GM08714 (cell line): ENCODE results near the gene FKBP11.

Source experiments
- H3K4me3 ChIP-seq: fragments of 200-500 bp; sonication (Bioruptor generic); 2 replicates; pipeline ENCODE4 v1.5.1; 2014; ENCODE audit warnings: mild to moderate bottlenecking, low read length, inconsistent platforms
- ZNF274 ChIP-seq: IDR thresholded peaks from 2 replicates; pipeline ENCODE4 v1.6.1; 2012; ENCODE audit warnings: mild to moderate bottlenecking, low read depth, low read length

Gene FKBP11

GRCh38 chr12:48925304-48926011, at the start of gene FKBP11:
Gene FKBP11 (minus strand): TSS chr12:48925492. CDS start chr12:48925428, 64 bp downstream.
- TF ChIP-seq ZNF274, result no peak
- peak within 1 kb of the TSS; percentile 87 for H3K4me3 ChIP-seq

- H3K4me3 ChIP-seq, result no peak overlapping the region
Measured at GRCh38 chr12:48973941-48974673, 48.8 kb upstream of the FKBP11 start.

GRCh38 chr12:48973531-48973930, 48.2 kb upstream of the FKBP11 start:
- no peak overlapping the region for H3K4me3 ChIP-seq
- TF ChIP-seq ZNF274, result no peak

More at GRCh38 chr12:48973941-48974673, 48.8 kb upstream of the FKBP11 start:
- no peak for TF ChIP-seq ZNF274

GRCh38 chr12:48972952-48973483, 47.7 kb upstream of the FKBP11 start:
- H3K4me3 ChIP-seq, result no peak overlapping the region
- TF ChIP-seq ZNF274, result no peak

GRCh38 chr12:48972213-48972951, 47.1 kb upstream of the FKBP11 start:
- no peak overlapping the region for H3K4me3 ChIP-seq

GRCh38 chr12:48970702-48971334, 45.5 kb upstream of the FKBP11 start:
- H3K4me3 ChIP-seq, result no peak overlapping the region; the same call in 1 of the 2 replicates
- no peak for TF ChIP-seq ZNF274

More at GRCh38 chr12:48972213-48972951, 47.1 kb upstream of the FKBP11 start:
- TF ChIP-seq ZNF274, result no peak

GRCh38 chr12:48969833-48970701, 44.8 kb upstream of the FKBP11 start:
- no peak overlapping the region for H3K4me3 ChIP-seq
- no peak for TF ChIP-seq ZNF274

- H3K4me3 ChIP-seq, result no peak overlapping the region
Measured at GRCh38 chr12:48969160-48969771, 44.0 kb upstream of the FKBP11 start.

GRCh38 chr12:48968467-48968866, 43.2 kb upstream of the FKBP11 start:
- no peak for TF ChIP-seq ZNF274
- H3K4me3 ChIP-seq, result no peak overlapping the region

More at GRCh38 chr12:48969160-48969771, 44.0 kb upstream of the FKBP11 start:
- TF ChIP-seq ZNF274, result no peak

GRCh38 chr12:48967991-48968390, 42.7 kb upstream of the FKBP11 start:
- no peak overlapping the region for H3K4me3 ChIP-seq
- TF ChIP-seq ZNF274, result no peak

GRCh38 chr12:48966177-48966895, 41.0 kb upstream of the FKBP11 start:
- no peak overlapping the region for H3K4me3 ChIP-seq

More at GRCh38 chr12:48966177-48966895, 41.0 kb upstream of the FKBP11 start:
- no peak for TF ChIP-seq ZNF274
